Measurements from ENCODE around the gene SSBP1.
"Not testable (repeated sequence)": the region's sequence is repeated elsewhere in the genome, so short reads cannot be mapped to it uniquely, and the experiment has no call there.

Gene SSBP1

DNA sequence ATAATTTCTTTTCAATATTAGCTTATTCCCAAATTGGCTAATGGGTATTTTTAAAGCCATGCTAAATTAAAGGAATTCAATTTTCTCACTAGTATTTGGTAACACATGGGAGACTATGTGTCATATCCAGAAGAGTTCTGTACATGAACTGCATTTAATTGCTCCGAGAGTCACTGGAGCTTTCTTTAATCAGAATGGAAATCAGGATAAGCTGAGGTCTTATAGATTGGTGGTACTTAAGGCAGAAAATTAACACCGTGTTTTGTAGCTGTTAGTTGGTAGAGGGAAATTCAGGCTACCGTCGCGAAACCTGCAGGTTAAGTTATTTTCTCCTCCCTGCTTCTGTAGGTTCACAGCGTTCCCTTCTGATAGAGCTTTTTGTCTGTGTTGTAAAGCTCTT lies 29.8 kb upstream of the SSBP1 start, which contains the start of gene WEE2:
TSS of gene WEE2 (plus strand) at position 3 of the 400 bp plus-strand sequence. CDS start 406 bp downstream, outside the sequence.
- DNase-seq (ENCODE audit: insufficient read length, low spot score) (no peak), FAIRE-seq (no peak)

DNA sequence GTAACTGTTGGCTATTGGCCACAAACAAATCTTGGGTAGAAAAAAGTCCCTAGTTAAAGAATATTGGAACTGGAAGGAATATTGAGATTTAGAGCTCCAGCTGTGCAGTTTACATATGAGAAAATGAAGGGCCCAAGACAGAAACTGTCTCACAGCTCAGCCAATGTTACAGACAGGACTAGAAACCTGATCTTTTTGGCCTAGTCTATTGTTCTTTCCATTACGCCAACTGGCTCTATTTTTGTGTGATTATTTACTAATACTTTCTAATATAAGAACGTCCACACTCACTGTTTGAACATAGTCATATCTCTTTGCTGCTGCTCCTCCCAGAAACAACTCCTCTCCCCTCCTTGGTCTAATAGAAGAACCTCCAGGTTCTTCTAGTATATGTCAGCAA lies 28.8 kb upstream of the SSBP1 start:
- FAIRE-seq (no peak), DNase-seq (ENCODE audit: insufficient read length, low spot score) (no peak)

DNA sequence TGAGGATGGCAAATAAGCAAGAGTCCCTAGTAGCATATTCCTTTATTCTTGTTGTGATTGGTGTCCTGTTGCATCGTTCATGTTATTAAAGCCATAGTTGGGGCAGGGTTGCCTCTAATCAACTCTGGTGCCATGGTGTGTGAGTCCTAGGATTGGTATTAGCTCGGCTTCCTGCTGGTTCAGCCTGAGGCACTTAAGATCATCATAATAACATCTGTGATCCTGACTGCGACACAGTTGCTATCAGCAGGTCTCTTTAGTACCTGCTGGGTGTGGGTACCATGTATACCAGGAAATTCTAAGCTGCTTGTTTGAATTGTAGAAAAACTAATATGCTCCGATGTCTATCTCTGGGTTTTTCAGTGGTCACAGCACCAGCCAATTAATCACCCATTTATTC lies 28.4 kb upstream of the SSBP1 start:
- no peak for FAIRE-seq
- no peak for DNase-seq (ENCODE audit: insufficient read length, low spot score)

DNA sequence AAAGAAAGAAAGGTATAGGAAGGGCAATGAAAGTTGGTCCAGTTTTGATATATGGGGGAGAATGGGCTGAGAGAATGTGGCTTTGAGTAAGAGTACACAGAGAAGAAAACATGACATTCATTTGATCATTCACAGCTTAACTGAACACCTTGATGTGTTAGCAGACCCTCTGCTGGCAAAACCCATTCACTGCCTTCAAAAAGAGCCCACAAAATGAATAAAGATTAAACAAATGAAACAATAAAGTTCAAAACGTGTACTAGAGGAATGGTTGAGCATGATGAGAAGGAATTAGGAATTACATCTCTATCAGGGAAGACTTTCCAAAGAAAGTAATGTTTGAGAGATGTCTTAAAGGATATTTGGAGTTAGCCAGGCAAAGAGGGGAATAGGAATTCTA lies 27.9 kb upstream of the SSBP1 start:
- FAIRE-seq: peak; percentile 53

DNA sequence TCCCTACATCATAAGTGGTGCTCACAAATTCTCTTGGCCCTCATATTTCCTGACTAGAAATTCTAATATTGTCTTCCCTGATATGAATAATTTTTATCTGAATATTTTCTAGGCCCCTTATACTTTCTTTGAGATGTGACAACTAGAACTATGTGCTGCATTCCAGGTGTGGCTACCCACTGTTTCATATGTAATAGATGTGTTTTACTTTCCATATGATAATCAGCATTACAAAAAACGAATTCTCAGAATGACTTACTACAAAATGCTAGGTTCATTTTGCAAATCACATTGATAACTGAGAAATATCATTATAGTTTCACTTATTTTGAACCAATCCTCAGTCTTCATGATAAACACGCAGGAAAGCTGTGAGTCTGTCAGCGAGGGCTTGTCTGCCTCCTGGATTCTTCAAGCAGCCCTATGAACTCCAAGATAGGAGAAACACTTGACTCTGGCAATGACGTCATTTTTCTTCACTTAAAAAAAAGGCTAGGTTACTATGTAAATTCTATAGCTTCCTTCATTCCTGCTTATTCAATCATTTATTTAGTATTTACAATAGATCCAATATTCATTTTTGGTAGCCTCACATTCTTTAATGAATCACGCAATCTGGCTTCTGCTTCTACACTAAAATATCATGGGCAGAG lies 25.4 kb upstream of the SSBP1 start:
- DNase-seq (ENCODE audit: insufficient read length, low spot score) (no peak), FAIRE-seq (no peak)

More for the DNA sequence above, 27.9 kb upstream of the SSBP1 start:
- no peak for DNase-seq (ENCODE audit: insufficient read length, low spot score)

DNA sequence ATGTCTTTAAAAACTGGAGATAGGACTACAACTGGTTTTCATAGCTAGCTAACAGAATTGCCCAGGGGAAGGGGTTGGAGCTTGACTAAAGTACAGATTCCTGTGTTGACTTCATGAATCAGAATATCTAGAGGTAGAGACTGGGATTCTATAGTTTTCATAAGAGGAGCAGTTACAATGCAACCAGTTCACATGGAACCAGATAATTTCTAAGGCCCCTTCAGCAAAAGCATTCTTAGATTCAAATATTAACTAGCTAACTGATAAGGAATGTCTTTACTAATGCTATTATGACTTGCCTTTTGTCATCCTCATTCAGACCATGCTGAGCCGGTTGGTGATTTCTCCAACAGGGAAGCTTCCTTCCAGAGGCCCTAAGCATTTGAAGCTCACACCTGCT lies 24.3 kb upstream of the SSBP1 start:
- DNase-seq (ENCODE audit: insufficient read length, low spot score): no peak
- no peak for FAIRE-seq

DNA sequence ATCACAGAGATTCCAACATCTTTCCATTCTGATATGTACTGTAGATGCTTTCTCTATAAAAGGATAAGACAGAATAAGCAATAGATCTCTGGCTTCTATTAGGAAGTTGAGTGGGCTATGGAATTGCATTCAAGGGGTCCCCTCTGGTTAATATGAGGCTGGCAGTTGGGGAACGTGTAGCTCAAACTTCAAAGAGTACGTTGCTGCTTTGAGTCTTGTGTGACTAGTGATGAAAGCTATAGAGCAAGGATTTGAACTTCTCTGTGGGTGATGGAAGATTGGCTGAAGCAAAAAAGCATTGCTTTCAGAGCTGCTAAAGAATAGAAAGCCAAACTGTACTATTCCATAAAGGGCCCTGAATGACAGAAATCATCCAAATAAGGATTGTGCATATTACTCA lies 23.6 kb upstream of the SSBP1 start:
- FAIRE-seq (no peak), DNase-seq (ENCODE audit: insufficient read length, low spot score) (no peak)

DNA sequence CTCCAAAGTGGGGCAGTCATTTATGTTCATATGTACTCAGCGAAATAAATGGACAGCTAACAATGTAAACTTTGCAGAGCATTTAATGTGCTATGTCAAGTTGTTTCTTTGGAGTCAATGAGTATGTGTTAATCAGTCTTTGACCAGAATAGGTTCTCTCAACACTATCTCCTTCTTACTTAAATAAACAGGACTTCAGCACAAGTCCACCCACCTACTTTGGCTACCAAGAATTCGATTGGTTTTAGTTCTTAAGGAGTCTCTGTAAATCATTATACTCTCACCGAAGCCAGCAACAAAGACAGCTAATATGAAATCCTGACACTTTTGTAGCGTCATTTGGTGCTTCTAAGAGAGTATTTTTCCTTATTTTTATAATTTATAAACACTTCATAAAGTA lies 23.1 kb upstream of the SSBP1 start:
- no peak for DNase-seq (ENCODE audit: insufficient read length, low spot score)
- no peak for FAIRE-seq

DNA sequence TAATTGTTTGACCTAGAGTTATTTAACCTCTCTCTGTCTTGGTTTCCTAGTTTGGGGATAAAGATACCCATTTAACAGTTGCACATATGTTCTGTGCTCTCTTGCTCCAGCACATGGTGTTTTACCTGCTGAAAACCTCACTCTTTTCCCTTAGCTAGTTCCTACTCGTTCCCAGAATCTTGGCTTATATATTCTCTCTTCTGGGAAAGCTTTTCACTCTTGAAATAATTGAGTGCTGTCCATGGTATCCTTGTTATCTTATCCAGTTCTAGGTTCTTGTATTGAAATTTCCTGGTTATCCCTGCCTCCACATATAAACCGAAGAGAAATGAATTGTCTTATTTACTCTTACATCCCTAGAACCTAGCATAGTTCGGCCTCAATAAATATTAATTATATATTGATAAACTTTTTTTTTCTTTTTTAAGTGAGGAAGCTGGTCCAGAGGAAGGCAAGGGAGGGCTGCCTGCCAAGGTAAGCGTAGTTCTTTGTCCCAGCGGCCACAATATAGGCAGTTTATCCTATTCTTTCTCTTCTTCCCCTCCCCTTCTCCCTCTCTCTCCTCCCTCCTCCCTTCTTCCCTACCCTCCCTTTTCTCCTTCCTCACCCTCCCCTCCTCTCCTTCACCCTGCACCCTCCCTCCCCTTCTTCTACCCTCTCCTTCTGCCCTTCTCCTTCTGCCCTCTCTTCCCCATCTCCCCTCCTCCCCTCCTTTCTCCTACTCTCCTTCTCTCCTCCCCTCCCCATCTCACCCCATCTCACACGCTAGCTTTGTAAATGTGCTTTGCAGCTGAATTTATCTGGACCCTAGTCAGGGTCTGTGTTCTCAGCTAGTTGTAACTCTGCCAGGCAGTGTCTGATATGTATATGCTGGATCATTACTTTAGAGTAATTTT lies 22.1 kb upstream of the SSBP1 start:
- FAIRE-seq (no peak), DNase-seq (ENCODE audit: insufficient read length, low spot score) (no peak)

DNA sequence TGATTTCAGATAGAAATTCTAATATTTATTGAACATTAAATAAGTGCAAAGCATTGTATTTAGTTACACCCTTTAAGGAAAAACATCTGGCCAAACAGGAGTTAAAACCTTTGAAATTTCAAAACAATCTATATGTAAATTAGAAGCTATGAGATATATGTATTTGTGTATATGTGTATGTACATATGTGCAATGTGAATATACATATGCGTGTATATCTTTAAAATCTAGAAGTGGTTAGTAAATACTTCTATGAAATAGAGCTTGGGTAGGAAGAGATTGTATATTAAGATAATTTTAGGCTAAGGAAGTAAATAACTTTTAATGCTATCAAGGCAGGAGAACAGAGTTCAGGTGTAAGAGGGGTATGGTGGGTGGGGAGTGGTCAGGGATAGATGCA lies 20.7 kb upstream of the SSBP1 start:
- FAIRE-seq: no peak
- no peak for DNase-seq (ENCODE audit: insufficient read length, low spot score)

DNA sequence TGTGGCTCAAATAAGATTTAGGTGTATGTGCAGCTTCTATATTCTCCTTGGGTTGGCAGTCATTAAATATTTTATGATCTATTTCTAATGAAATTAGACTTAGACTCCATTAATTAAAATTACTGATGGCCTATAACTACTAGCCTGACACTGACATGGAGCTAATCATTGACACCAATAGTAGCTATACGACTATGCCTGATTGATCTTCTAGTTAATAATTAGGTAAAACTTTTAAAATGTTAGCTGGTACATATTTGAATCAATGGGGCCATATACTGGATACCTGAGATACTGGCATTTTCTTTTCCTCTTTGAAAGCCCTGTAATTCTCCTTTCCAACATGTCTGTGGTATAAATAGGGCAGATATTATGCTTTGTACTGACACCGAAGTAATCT lies 15.6 kb upstream of the SSBP1 start:
- FAIRE-seq: no peak
- DNase-seq (ENCODE audit: insufficient read length, low spot score): no peak

DNA sequence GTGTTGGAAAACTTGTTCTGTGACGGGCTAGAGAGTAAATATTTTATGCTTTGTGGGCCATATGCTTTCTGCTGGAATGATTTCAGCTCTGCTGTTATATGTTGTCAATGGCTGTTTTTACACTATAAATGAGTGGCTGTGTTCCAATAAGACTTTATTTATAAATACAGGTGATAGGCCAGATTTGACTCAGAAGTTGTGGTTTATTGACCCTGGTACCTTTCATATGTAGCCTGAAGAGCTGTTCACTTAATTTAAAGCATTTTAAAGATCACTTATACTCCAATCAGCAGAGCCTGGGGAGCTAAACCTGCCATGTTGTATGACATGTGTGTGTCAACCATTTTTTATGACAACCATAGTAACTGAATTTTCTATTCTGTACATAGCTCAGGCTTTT lies 9.1 kb upstream of the SSBP1 start:
- DNase-seq (ENCODE audit: insufficient read length, low spot score): no peak
- FAIRE-seq: no peak

DNA sequence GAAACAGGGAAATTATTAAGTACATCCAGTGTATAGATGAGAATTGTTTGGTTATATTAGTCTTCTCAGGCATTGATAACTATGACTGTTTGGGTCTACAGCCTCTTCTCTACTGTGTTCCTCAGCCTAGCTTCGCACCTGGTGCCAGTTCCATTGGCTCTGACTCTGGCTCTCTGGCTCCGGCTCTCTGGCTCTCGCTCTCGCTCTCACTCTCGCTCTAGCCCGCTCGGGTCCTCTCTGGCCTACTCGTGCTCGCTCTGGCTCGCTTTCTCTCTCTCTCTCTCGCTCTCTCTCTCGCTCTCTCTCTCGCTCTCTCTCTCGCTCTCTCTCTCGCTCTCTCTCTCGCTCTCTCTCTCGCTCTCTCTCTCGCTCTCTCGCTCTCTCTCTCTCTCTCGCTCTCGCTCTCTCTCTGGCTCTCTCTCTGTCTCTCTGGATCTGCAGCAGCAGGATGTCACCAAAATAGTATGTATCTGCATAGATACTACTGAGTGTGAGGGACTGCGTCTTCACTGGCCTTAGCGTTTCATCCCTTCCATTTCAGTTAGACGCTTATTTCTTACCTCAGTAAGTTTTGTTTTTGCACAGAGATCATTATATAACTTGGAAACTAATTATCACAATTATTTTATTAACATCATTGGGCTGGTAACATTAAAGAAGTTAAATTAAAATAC lies 6.5 kb upstream of the SSBP1 start:
- no peak for FAIRE-seq
- DNase-seq (ENCODE audit: insufficient read length, low spot score): no peak

DNA sequence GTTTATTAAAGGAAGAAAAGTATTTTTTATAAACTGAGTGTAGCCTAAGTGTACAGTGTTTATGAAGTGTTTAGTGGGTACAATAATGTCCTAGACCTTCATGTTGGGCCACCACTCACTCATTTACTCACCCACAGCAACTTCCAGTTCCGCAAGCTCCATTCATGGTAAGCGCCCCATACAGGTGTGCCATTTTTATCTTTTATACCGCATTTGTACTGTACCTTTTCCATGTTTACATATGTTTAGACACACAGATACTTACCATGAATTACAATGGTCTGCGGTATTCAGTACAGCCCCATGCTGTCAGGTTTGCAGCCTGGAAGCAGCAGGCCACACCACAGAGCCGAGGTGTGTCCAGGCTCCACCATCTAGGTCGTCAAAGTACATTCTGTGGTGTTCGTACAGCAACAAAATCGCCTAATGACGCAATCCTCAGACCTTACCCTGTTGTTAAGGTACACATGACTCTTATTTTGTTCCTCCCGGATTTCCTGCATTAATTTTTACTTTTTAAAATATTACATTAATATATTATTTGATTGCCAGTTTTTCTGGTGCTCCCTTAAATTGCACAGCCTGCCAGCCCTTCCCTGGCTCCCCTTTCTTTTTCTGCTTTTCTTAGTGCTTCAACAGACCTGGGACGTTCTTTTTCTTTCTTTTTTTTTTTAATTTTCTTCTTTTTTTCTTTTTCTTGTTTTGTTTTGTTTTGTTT lies 881 bp upstream of the SSBP1 start:
- peak; percentile 23 for FAIRE-seq
- no peak for DNase-seq (ENCODE audit: insufficient read length, low spot score)

DNA sequence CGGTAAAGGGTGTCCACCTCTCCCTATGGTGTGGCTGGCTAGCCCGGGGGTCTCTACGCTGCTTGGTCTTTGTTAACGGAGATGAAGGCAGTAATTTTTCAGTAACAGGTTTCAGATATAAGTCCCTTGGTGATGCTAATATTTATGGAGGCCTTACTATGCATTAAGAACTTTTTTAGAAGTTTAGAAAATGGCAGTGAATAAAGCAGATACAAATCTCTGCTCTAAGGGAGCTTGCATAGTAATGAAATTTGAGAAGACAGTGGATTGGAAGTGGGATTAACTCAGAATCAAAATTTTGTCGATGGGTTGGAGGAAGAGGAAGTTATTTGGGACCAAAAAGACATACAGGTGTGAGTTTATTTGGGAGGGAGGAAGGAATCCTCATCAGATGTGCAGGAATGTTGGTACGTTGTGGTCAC lies 445 bp downstream of the SSBP1 start:
- DNase-seq (ENCODE audit: insufficient read length, low spot score) (no peak), FAIRE-seq (no peak)

DNA sequence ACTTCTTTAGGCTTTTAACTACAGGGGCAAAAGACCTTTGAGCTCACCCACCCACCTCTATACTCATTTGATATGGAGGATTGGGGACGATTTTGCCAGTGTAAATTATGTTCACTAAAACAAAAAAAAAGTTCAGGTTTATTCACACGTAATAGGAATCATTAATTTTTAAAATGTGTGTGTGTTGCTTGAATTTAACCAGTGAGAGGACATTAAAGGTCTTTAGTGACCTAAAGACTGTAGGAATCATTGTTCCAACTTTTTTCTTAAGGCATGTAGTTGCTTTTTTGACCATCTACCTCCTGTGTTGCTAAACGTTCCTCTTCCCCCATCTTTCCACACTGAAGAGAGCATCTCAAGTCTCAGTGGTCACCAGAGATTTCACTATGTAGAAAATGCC lies 1.1 kb downstream of the SSBP1 start:
- FAIRE-seq (no peak), DNase-seq (ENCODE audit: insufficient read length, low spot score) (no peak)

DNA sequence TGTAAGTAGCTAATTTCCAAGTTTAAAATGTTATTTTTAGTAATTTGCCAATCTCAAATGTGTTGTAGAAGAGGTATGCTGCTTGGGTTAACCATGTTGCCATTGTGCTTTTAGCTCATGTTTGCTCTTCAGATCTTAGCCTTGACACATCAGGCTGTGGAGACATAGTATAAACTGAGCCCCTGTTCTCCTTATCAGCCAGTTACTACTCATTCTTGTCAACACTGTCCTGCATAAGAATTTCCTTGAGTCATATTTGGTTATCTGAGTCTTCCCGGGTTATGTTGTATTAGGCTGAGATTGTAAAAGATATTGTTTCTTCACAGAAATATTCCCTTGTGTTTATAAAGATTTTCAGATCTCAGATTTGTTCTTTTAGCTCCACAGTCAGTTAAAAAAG lies 4.1 kb downstream of the SSBP1 start:
- DNase-seq (ENCODE audit: insufficient read length, low spot score): no peak
- FAIRE-seq: no peak

DNA sequence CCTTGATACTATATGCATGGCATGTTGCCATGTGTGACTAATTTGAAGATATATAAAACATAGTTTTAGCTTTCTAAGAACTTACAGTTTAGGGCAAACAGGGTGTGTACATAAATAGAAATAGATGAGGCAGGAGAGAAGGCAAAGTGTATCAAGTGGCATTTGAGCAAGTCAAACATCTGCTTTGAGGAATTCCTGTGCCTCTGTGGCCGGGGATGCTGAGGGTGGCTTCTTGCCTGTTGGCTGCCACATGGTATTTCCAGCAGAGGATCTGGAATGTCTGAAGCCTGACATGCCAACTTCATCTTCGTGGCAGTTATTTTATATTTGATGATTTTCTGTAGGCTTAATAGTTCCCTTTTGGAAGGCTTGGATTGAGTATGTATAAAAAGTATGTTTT lies 6.0 kb downstream of the SSBP1 start:
- no peak for FAIRE-seq

DNA sequence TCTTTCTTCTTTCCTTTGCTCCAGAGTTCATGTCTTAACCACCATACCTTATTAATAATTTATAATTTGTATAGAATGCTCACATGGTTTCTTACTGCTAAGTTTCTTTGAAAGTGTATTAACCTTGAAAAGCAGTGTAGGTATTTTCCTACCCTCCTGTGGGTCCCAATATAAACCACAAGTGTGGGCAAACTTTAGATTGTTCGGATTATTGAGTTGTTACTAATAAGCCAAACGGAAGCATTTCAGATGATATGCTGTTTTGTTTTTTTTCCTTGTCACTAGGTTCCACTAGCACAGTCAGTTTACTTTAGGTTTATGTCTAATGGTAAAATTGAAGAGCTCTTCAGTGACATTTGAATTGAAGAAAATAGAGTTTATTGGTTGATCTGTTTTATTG lies 10.2 kb downstream of the SSBP1 start:
- DNase-seq (ENCODE audit: insufficient read length, low spot score): no peak
- FAIRE-seq: no peak

More for the DNA sequence above, 6.0 kb downstream of the SSBP1 start:
- DNase-seq (ENCODE audit: insufficient read length, low spot score): no peak

DNA sequence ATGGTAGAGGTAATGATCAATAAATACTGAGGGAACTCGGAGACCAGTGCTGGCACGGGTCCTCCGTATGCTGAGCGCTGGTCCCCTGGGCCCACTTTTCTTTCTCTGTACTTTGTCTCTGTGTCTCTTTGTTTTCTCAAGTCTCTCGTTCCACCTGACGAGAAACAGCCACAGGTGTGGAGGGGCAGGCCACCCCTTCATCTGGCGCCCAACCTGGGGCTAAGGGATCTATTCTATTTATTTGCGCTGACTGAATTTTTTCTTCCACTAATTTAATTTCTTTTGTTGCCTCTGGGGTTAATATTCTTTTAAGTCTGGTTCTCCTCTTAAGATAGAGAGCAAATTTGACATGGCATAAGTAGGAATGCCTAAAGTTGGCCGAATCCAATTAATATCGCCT lies 13.7 kb downstream of the SSBP1 start:
- DNase-seq (ENCODE audit: insufficient read length, low spot score); FAIRE-seq: not testable (repeated sequence)

DNA sequence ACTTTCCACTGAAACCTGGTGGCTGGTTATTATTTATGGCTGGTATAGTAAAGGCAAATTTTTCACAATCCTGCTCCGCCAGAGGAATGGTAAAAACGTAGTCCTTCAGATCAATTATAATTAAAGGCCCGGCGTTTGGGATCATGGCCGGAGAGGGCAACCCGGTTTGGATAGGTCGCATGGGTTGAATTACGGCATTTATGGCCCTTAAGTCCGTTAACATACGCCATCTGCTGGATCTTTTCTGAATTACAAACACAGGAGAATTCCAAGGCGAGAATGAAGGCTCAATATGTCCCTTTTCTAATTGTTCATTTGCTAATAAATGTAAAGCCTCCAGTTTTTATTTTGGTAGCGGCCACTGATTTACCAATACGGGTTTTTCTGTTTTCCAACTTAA lies 14.5 kb downstream of the SSBP1 start:
- DNase-seq (ENCODE audit: insufficient read length, low spot score) (no peak), FAIRE-seq (no peak)

All from GM19239 (cell line).